WTC11 (cell line): ENCODE measurements around the gene ACOXL. TPM values are rescaled to one million over a fixed set of nuclear protein-coding genes. Genes with fewer than 3 reads are reported as not detected.

Experiments used
- ATAC-seq: fragments of 200-7000 bp; cut with Tn5 transposase; 2 replicates; pipeline ENCODE4 v1.10.0; 2021; ENCODE audit warnings: mild to moderate bottlenecking, moderate library complexity
- CTCF ChIA-PET: fragments of 300-600 bp; sonication (Branson Sonifier 250); formaldehyde crosslinking; loops from one replicate; lab custom pipeline; 2021; ENCODE audit warnings: antibody characterized with exemption; lab: Charles Lee
- POLR2A ChIA-PET: fragments of 350-600 bp; sonication (Branson Sonifier 250); formaldehyde crosslinking; loops from one replicate; lab custom pipeline; 2021; ENCODE audit warnings: antibody characterized with exemption; lab: Charles Lee
- DNase-seq: peaks from one replicate; pipeline ENCODE4 v3.0.0; 2021; ENCODE audit warnings: low spot score
- H3K27ac Mint-ChIP-seq: 2 replicates; pipeline ENCODE4 v1.8.0; 2021; ENCODE audit warnings: mixed read lengths
- H3K27me3 Mint-ChIP-seq: 2 replicates; pipeline ENCODE4 v1.8.0; 2021; ENCODE audit warnings: low read depth, mild to moderate bottlenecking, moderate library complexity, mixed read lengths
- H3K36me3 Mint-ChIP-seq: 2 replicates; pipeline ENCODE4 v1.8.0; 2021; ENCODE audit warnings: mixed read lengths
- H3K4me1 Mint-ChIP-seq: 2 replicates; pipeline ENCODE4 v1.8.0; 2022; ENCODE audit warnings: mixed read lengths
- H3K4me3 Mint-ChIP-seq: 2 replicates; pipeline ENCODE4 v1.8.0; 2021; ENCODE audit warnings: mild to moderate bottlenecking, moderate library complexity, mixed read lengths
- H3K9me3 Mint-ChIP-seq: 2 replicates; pipeline ENCODE4 v1.8.0; 2021; ENCODE audit warnings: mixed read lengths
- AFF4 ChIP-seq: sonication (generic); formaldehyde crosslinking; IDR thresholded peaks from 2 replicates; pipeline ENCODE4 v1.8.1; 2023; ENCODE audit warnings: mild to moderate bottlenecking, missing genetic modification reagents, borderline replicate concordance
- ATF1 ChIP-seq: sonication (generic); formaldehyde crosslinking; IDR thresholded peaks from 2 replicates; pipeline ENCODE4 v1.8.1; 2023; ENCODE audit warnings: mild to moderate bottlenecking, moderate library complexity, missing genetic modification reagents
- ATF6 ChIP-seq: sonication (generic); formaldehyde crosslinking; IDR thresholded peaks from 2 replicates; pipeline ENCODE4 v1.8.1; 2023; ENCODE audit warnings: mild to moderate bottlenecking, missing genetic modification reagents
- E2F5 ChIP-seq: sonication (generic); formaldehyde crosslinking; IDR thresholded peaks from 2 replicates; pipeline ENCODE4 v1.8.1; 2022; ENCODE audit warnings: mild to moderate bottlenecking, moderate library complexity, missing genetic modification reagents
- ERG ChIP-seq: fragments of 250-450 bp; sonication (Bioruptor Pico); IDR thresholded peaks from 2 replicates; pipeline ENCODE4 v1.8.0; 2021; ENCODE audit warnings: mild to moderate bottlenecking
- ETV6 ChIP-seq: sonication (generic); formaldehyde crosslinking; IDR thresholded peaks from 2 replicates; pipeline ENCODE4 v1.8.1; 2022; ENCODE audit warnings: mild to moderate bottlenecking, missing genetic modification reagents
- FOXK1 ChIP-seq: sonication (generic); formaldehyde crosslinking; IDR thresholded peaks from 2 replicates; pipeline ENCODE4 v1.8.0; 2022; ENCODE audit warnings: mild to moderate bottlenecking, moderate library complexity, missing genetic modification reagents
- GABPB1 ChIP-seq: sonication (generic); formaldehyde crosslinking; IDR thresholded peaks from 2 replicates; pipeline ENCODE4 v1.8.1; 2023; ENCODE audit warnings: mild to moderate bottlenecking, missing genetic modification reagents
- GTF2I ChIP-seq: fragments of 250-450 bp; sonication (Bioruptor Pico); conservative IDR thresholded peaks from 2 replicates; pipeline ENCODE4 v1.4.0; 2021; ENCODE audit warnings: mild to moderate bottlenecking
- JUN ChIP-seq: sonication (generic); formaldehyde crosslinking; IDR thresholded peaks from 2 replicates; pipeline ENCODE4 v1.8.0; 2023; ENCODE audit warnings: mild to moderate bottlenecking, missing genetic modification reagents
- MYBL2 ChIP-seq: sonication (generic); formaldehyde crosslinking; IDR thresholded peaks from 2 replicates; pipeline ENCODE4 v1.8.1; 2023; ENCODE audit warnings: mild to moderate bottlenecking, moderate library complexity, missing genetic modification reagents
- OVOL2 ChIP-seq: fragments of 250-450 bp; sonication (Bioruptor Pico); IDR thresholded peaks from 2 replicates; pipeline ENCODE4 v1.9.0; 2021; ENCODE audit warnings: mild to moderate bottlenecking, borderline replicate concordance
- RELA ChIP-seq: sonication (generic); formaldehyde crosslinking; IDR thresholded peaks from 2 replicates; pipeline ENCODE4 v1.8.1; 2022; ENCODE audit warnings: missing genetic modification reagents, mild to moderate bottlenecking, borderline replicate concordance
- RORB ChIP-seq: fragments of 250-450 bp; sonication (Bioruptor Pico); IDR thresholded peaks from 2 replicates; pipeline ENCODE4 v1.9.0; 2021; ENCODE audit warnings: mild to moderate bottlenecking
- SOX15 ChIP-seq: fragments of 250-450 bp; sonication (Bioruptor Pico); IDR thresholded peaks from 2 replicates; pipeline ENCODE4 v1.9.0; 2021; ENCODE audit warnings: mild to moderate bottlenecking
- SP1 ChIP-seq: sonication (generic); formaldehyde crosslinking; conservative IDR thresholded peaks from 2 replicates; pipeline ENCODE4 v1.8.1; 2022; ENCODE audit warnings: missing genetic modification reagents
- ZNF232 ChIP-seq: sonication (generic); formaldehyde crosslinking; IDR thresholded peaks from 2 replicates; pipeline ENCODE4 v1.8.0; 2022; ENCODE audit warnings: mild to moderate bottlenecking, missing genetic modification reagents
- ZNF671 ChIP-seq: fragments of 250-450 bp; sonication (Bioruptor Pico); IDR thresholded peaks from 2 replicates; pipeline ENCODE4 v1.8.0; 2021; ENCODE audit warnings: mild to moderate bottlenecking
- ZSCAN18 ChIP-seq: fragments of 250-450 bp; sonication (Bioruptor Pico); IDR thresholded peaks from 2 replicates; pipeline ENCODE4 v2.1.2; 2022; ENCODE audit warnings: mild to moderate bottlenecking, moderate library complexity
- total RNA-seq: library from RNA; stranded (reverse); gene quantifications from 3 replicates; pipeline ENCODE4 v1.2.3, GENCODE V29; 2021
- TF ChIP-seq, protein P1 (sequence below): fragments of 250-450 bp; sonication (Bioruptor Pico); IDR thresholded peaks from 2 replicates; pipeline ENCODE4 v1.9.0; 2021; ENCODE audit warnings: mild to moderate bottlenecking
- TF ChIP-seq, protein P2 (sequence below): sonication (generic); formaldehyde crosslinking; IDR thresholded peaks from 2 replicates; pipeline ENCODE4 v1.8.0; 2023; ENCODE audit warnings: missing genetic modification reagents

ACOXL gene
- total RNA-seq, 1 experiment from 2014 or later: 14.9 TPM

DNA sequence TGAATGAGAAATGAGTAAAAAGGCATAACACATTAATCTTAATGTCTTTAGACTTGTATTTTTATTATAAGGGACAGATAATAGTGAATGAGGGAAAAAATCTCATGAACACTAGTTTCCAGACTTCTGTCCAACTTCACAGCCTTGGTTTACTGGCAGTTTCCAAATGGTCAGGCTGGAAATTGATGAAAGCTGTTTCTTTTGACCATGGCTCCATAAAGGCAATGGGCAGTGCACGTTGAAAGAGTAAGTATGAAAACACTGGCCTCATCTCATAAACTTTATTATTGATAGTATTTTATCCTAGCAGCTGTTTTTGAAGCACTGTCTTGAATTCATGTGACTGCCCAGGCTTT, 411.4 kb downstream of the ACOXL start:
- Mint-ChIP-seq H3K27me3 (no peaks in the 10 kb centered on the region), H3K9me3 (peaks cover 8% of the 10 kb centered on the region), H3K36me3 (peaks cover 20% of the 10 kb centered on the region), H3K4me3 (no peak overlapping the region), H3K27ac (no peak overlapping the region), H3K4me1 (peaks cover 8% of the 10 kb centered on the region)
- ATAC-seq: no peak
- TF ChIP-seq, protein P1, sequence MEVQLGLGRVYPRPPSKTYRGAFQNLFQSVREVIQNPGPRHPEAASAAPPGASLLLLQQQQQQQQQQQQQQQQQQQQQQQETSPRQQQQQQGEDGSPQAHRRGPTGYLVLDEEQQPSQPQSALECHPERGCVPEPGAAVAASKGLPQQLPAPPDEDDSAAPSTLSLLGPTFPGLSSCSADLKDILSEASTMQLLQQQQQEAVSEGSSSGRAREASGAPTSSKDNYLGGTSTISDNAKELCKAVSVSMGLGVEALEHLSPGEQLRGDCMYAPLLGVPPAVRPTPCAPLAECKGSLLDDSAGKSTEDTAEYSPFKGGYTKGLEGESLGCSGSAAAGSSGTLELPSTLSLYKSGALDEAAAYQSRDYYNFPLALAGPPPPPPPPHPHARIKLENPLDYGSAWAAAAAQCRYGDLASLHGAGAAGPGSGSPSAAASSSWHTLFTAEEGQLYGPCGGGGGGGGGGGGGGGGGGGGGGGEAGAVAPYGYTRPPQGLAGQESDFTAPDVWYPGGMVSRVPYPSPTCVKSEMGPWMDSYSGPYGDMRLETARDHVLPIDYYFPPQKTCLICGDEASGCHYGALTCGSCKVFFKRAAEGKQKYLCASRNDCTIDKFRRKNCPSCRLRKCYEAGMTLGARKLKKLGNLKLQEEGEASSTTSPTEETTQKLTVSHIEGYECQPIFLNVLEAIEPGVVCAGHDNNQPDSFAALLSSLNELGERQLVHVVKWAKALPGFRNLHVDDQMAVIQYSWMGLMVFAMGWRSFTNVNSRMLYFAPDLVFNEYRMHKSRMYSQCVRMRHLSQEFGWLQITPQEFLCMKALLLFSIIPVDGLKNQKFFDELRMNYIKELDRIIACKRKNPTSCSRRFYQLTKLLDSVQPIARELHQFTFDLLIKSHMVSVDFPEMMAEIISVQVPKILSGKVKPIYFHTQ (CRISPR knock-in tag): no peak
- TF ChIP-seq ERG (no peak), GTF2I (CRISPR knock-in tag) (no peak), RELA (CRISPR knock-in tag) (no peak), ATF1 (CRISPR knock-in tag) (no peak), JUN (no peak), ZSCAN18 (CRISPR knock-in tag) (no peak), SOX15 (CRISPR knock-in tag) (no peak), GABPB1 (CRISPR knock-in tag) (no peak), ATF6 (CRISPR knock-in tag) (no peak), ETV6 (CRISPR knock-in tag) (no peak), OVOL2 (CRISPR knock-in tag) (no peak), FOXK1 (CRISPR knock-in tag) (no peak), ZNF232 (no peak)
- ChIA-PET POLR2A (interaction anchor here (0.9 kb wide), 1 partner anchor 16 kb away, joined by 3 read pairs; no protein-coding TSS in a partner anchor), CTCF (no interaction called here)
- DNase-seq: no peak

- Mint-ChIP-seq H3K27me3 (no peaks in the 10 kb centered on the region), H3K4me1 (peaks cover 8% of the 10 kb centered on the region), H3K36me3 (peaks cover 13% of the 10 kb centered on the region), H3K4me3 (no peak overlapping the region), H3K9me3 (peaks cover 8% of the 10 kb centered on the region), H3K27ac (peak overlapping the region; percentile 39; the same call in 1 of the 2 replicates)
- DNase-seq (no peak), ATAC-seq (no peak)
- ChIA-PET CTCF (interaction anchor here (1.1 kb wide), 1 partner anchor 28 kb away, joined by 3 read pairs; no protein-coding TSS in a partner anchor), POLR2A (no interaction called here)
- TF ChIP-seq RORB (CRISPR knock-in tag) (no peak), SP1 (CRISPR knock-in tag) (no peak), MYBL2 (CRISPR knock-in tag) (no peak), ZNF671 (no peak), AFF4 (CRISPR knock-in tag) (no peak), ZSCAN18 (CRISPR knock-in tag) (no peak), E2F5 (CRISPR knock-in tag) (no peak)
- TF ChIP-seq, protein P2, sequence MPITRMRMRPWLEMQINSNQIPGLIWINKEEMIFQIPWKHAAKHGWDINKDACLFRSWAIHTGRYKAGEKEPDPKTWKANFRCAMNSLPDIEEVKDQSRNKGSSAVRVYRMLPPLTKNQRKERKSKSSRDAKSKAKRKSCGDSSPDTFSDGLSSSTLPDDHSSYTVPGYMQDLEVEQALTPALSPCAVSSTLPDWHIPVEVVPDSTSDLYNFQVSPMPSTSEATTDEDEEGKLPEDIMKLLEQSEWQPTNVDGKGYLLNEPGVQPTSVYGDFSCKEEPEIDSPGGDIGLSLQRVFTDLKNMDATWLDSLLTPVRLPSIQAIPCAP: no peak
These were observed 412.9 kb downstream of the ACOXL start for GRCh38 chr2:111145103-111145760.
